Mammary epithelial cell (primary cell): ENCODE measurements around the gene CDRT4.

Experiments
- CTCF ChIP-seq, 2 donors: IDR thresholded peaks in 1 of 2; conservative IDR thresholded peaks in 1 of 2; 2 replicates each; pipeline ENCODE4 v1.5.1; 2011 to 2012; ENCODE audit warnings: inconsistent platforms in 2 of 2, low read length in 2 of 2, mild to moderate bottlenecking in 2 of 2, control low read depth in 1 of 2, low read depth in 1 of 2; ENCODE audit not compliant: insufficient read depth in 1 of 2; ENCODE audit errors: extremely low read depth in 1 of 2
- EZH2 ChIP-seq: IDR thresholded peaks from 2 replicates; pipeline ENCODE4 v1.6.1; 2012; ENCODE audit warnings: low read length, inconsistent platforms, borderline replicate concordance

- TF ChIP-seq CTCF (conservative IDR thresholded peaks at IDR 0.05 in 1 of 2, IDR thresholded peaks at IDR 0.05 in 1 of 2; ENCODE audit: extremely low read depth in 1 of 2, insufficient read depth in 1 of 2, low read depth in 1 of 2, low read length in 2 of 2) (no peak), EZH2 (no peak)
These were observed 68.6 kb downstream of the CDRT4 start for GRCh38 chr17:15398736-15399331.
